Smooth muscle cell (in vitro differentiated cells): Measurements from ENCODE around the gene KLHL29. TPM values are rescaled to one million over a fixed set of nuclear protein-coding genes. Genes with fewer than 3 reads are reported as not detected.

Experiments
- DNase-seq: peaks from one replicate; lab custom pipeline; 2025; ENCODE audit not compliant: unreplicated experiment; lab: John Stamatoyannopoulos, UW
- H2AFZ ChIP-seq: fragments of 200-600 bp; sonication (generic); 2 replicates; pipeline ENCODE4 v1.6.0; 2016; ENCODE audit warnings: antibody characterized with exemption, low read depth, mild to moderate bottlenecking
- H3F3A ChIP-seq: fragments of 200-600 bp; sonication (generic); 2 replicates; pipeline ENCODE4 v1.6.0; 2017; ENCODE audit warnings: antibody characterized with exemption, low read depth
- H3K27ac ChIP-seq: fragments of 200-600 bp; sonication (generic); 2 replicates; pipeline ENCODE4 v1.5.1; 2016; ENCODE audit warnings: low read depth, mild to moderate bottlenecking
- H3K27me3 ChIP-seq: fragments of 200-600 bp; sonication (generic); 2 replicates; pipeline ENCODE4 v1.6.1; 2016; ENCODE audit warnings: low read depth, mild to moderate bottlenecking
- H3K36me3 ChIP-seq: fragments of 200-600 bp; sonication (generic); 2 replicates; pipeline ENCODE4 v1.5.1; 2016; ENCODE audit warnings: low read depth
- H3K4me1 ChIP-seq: fragments of 200-600 bp; sonication (generic); 2 replicates; pipeline ENCODE4 v1.5.1; 2016; ENCODE audit warnings: low read depth
- H3K4me2 ChIP-seq: fragments of 200-600 bp; sonication (generic); 2 replicates; pipeline ENCODE4 v1.6.0; 2016; ENCODE audit warnings: mild to moderate bottlenecking
- H3K4me3 ChIP-seq: fragments of 200-600 bp; sonication (generic); 2 replicates; pipeline ENCODE4 v1.5.1; 2016; ENCODE audit warnings: mild to moderate bottlenecking
- H3K79me2 ChIP-seq: fragments of 200-600 bp; sonication (generic); 2 replicates; pipeline ENCODE4 v1.6.0; 2016; ENCODE audit warnings: low read depth, mild to moderate bottlenecking
- H3K9ac ChIP-seq: fragments of 200-600 bp; sonication (generic); 2 replicates; pipeline ENCODE4 v1.6.0; 2016; ENCODE audit warnings: low read depth
- H3K9me3 ChIP-seq: fragments of 200-600 bp; sonication (generic); replicated peaks from 2 replicates; pipeline ENCODE4 v1.5.1; 2016; ENCODE audit warnings: low read depth
- H4K20me1 ChIP-seq: fragments of 200-600 bp; sonication (generic); 2 replicates; pipeline ENCODE4 v1.6.0; 2016; ENCODE audit warnings: low read depth
- CTCF ChIP-seq: fragments of 200-600 bp; sonication (generic); IDR thresholded peaks from 2 replicates; pipeline ENCODE4 v1.5.1; 2017; ENCODE audit warnings: borderline replicate concordance, mild to moderate bottlenecking, antibody characterized with exemption; ENCODE audit not compliant: insufficient read depth, poor library complexity, severe bottlenecking
- WGBS: methylation state at CpG from one replicate; pipeline ENCODE4 v1.1.7; 2016; ENCODE audit warnings: low lambda C conversion rate; 5-methylcytosine and 5-hydroxymethylcytosine counted together
- polyA plus RNA-seq: library from polyadenylated mRNA; unstranded; fragments of >200 nt; fragmentation: Nextera tagmentation; extraction: Ambion mirVana; gene quantifications from 2 replicates; pipeline ENCODE4 v1.2.1, GENCODE V29; 2016
- total RNA-seq: library from RNA; depleted of rRNA; stranded (reverse); fragments of >200 nt; gene quantifications from 2 replicates; pipeline ENCODE4 v1.2.3, GENCODE V29; 2014

KLHL29 gene
- total and polyA plus RNA-seq, 2 experiments from 2014 or later, result 3.1 to 6.6 TPM

GRCh38 chr2:23565374-23565773, 180.4 kb downstream of the KLHL29 start:
- no peaks in the 10 kb centered on the region for H3K79me2 ChIP-seq
- H3K27me3 ChIP-seq, result no peaks in the 10 kb centered on the region
- no peak for DNase-seq
- 94% methylated on average over 9 of the region's 9 CpGs for WGBS
- no peak overlapping the region for H3K4me2 ChIP-seq
- H4K20me1 ChIP-seq, result peaks cover 33% of the 10 kb centered on the region
- no peak overlapping the region for H3K9ac ChIP-seq
- no peak overlapping the region for H2AFZ ChIP-seq
- no peaks in the 10 kb centered on the region for H3K36me3 ChIP-seq
- H3K27ac ChIP-seq, result no peak overlapping the region
- H3K4me1 ChIP-seq, result peaks cover 3% of the 10 kb centered on the region
- no peak for TF ChIP-seq CTCF
- no peaks in the 10 kb centered on the region for H3K9me3 ChIP-seq
- peaks cover 3% of the 10 kb centered on the region for H3F3A ChIP-seq
- no peak overlapping the region for H3K4me3 ChIP-seq

GRCh38 chr2:23565814-23566213, 180.8 kb downstream of the KLHL29 start:
- Histone ChIP-seq H3K36me3 (no peaks in the 10 kb centered on the region), H2AFZ (no peak overlapping the region), H3K9me3 (no peaks in the 10 kb centered on the region), H4K20me1 (peaks cover 33% of the 10 kb centered on the region), H3F3A (peaks cover 3% of the 10 kb centered on the region), H3K4me2 (no peak overlapping the region), H3K27ac (peak overlapping the region; percentile 58), H3K4me1 (peaks cover 3% of the 10 kb centered on the region), H3K27me3 (no peaks in the 10 kb centered on the region), H3K4me3 (no peak overlapping the region), H3K79me2 (no peaks in the 10 kb centered on the region), H3K9ac (no peak overlapping the region)
- 78% methylated on average over 6 of the region's 6 CpGs for WGBS
- TF ChIP-seq CTCF, result no peak
- DNase-seq, result no peak

DNA sequence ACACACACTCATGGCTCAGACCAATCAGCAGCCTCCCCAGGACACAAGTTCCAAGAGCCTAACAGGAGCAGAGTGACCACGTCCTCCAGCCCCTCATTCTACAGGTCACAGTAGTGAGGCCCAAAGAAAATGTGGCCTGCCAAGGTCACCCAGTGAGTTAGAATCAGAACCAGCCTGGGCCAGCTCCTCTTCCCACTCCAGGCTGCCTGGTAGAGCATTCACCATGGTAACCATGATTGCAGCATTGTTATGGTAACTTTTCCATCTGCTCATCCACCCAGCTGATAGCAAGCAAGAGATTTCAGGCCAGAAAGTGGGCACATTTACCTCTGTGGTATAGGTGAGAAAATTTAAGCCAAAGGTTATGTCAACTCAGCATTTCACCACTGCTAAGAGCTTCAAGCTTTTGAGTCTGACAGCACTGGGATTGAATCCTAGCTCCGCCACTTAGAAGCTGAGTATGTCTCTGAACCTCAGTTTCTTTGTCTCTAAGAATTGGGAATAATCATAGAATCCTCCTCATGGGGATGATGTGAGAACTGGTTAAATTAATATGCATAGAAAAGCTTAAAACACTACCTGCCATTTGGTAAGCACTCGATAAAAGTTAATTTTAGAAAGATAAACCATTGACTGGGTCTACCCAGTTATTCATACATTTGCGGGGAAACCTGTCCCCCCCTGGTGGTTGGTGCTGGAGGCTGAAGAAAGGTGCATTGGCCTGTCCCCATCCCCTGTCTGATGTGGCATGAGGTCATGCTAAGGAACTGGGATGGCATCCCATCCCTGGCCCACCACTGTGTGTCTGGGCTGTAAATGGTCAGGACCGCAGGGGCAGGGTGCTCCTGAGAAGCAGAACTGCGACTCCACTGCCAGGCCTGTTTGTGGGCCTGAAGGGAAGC, 181.5 kb downstream of the KLHL29 start:
- Histone ChIP-seq H3F3A (peaks cover 3% of the 10 kb centered on the region), H3K4me1 (peaks cover 3% of the 10 kb centered on the region), H3K4me3 (no peak overlapping the region), H3K27me3 (no peaks in the 10 kb centered on the region), H4K20me1 (peaks cover 33% of the 10 kb centered on the region), H2AFZ (no peak overlapping the region), H3K9me3 (no peaks in the 10 kb centered on the region), H3K4me2 (peak overlapping the region; percentile 69), H3K27ac (peak overlapping the region; percentile 58), H3K36me3 (no peaks in the 10 kb centered on the region), H3K79me2 (no peaks in the 10 kb centered on the region), H3K9ac (no peak overlapping the region)
- 84% methylated on average over 6 of the region's 6 CpGs for WGBS
- TF ChIP-seq CTCF, result peak; percentile 53
- no peak for DNase-seq
